HG02840 (cell line): ENCODE results near the gene SIGLEC10.

Experiments used
- ATAC-seq: cut with Tn5 transposase; IDR thresholded peaks from one replicate; pipeline ENCODE4 v1.9.1; 2021; ENCODE audit warnings: mild to moderate bottlenecking, moderate library complexity, moderate number of reproducible peaks; ENCODE audit not compliant: unreplicated experiment, low FRiP score

Gene SIGLEC10

GRCh38 chr19:51367565-51368365 lies 49.7 kb downstream of the SIGLEC10 start:
- peak; percentile 62 for ATAC-seq

DNA sequence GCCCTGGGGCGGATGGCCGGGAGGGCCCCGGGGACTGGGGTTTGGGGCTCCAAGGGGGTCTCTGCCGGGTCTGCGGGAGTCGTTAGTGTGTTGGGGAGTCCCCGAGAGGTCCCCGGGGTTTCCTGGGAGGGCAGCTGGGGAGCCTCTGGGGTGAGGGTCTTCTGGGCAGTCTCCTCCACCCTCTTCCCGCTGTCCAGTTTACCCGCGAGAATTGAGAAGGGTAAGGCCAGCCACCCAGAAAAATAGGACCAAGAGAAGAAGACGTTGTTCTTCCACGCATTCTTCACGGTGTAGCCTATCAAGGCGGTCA lies 50.2 kb downstream of the SIGLEC10 start:
- ATAC-seq, result no peak

DNA sequence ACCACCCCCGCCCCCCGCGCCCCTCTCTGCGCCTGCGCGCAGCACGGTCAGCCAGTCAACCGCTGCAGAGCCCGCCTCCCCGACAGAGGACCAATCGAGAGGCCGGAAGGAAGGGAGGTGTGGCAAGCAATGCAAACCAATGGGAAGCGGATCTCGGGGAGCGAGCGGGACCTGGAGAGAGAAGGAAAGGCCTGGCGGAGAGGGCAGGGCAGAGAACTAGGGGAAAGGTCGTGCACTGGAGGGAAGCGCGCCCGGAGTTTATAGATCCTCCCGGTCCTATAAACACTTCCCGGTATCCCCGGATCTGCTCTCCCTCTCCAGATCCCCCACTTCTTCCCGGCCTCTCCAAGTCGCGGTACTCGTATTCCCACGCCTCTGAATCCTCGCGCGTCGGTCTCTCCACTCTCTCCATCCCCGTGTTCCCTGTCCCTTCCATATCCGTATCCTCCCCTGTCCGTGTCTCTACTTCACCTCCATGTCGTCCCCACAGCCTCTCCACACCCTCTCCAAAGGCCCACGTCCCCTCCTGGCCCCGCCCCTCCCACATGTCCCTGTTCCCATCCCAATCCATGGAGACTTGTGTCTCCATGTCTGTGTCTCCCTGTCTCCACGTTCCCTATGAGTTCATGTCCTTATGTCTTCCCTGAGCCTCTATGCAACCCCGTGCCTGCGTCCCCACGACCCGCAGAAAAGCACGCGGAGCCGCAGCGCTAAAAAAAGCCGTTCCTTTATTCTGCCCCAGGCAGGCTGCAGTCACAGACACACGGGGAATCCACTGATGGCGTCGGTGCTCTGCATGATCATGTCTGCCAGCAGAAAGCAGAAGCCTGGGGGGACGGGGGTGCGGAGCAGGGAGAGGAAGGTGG lies 50.8 kb downstream of the SIGLEC10 start:
- ATAC-seq, result peak; percentile 58

GRCh38 chr19:51365965-51366388 lies 51.5 kb downstream of the SIGLEC10 start, which contains the start of gene ETFB:
Gene ETFB (minus strand): TSS chr19:51366388. CDS start chr19:51366326, 62 bp downstream.
- no peak for ATAC-seq

DNA sequence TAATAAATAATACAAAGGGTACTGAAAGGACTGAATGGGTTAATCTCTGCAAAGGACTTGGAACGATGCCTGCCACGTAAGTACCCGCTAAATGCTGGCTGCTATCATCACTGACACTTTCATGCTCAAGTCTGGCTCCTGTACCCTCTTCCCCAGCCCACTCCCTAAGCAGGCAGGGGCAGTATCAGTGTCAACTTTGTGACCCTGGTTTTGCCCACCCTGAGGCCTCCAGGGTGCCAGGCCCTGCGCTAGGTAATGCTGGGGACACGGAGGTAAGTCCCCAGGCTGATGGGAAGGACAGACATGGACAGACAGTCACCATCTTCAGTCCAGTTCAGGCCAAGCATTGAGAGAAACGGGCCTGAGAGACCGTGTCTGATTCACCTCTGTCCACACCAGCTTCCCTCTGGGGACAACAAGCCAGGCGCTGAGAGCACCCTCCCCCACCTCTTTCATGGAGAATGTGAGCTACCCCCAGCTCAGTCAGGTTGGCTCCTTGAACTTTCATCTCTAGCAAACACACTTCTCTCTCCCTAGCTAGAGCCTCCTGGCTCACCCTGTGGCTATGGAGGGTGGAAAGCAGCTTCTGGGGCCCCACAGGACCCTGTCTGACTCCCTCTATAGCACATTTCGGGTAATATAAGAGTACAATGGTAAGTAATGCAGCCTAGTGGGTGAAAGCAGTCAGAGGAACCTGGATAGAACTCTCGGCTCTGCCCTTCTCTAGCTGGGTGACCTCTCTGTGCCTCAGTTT lies 52.1 kb downstream of the SIGLEC10 start:
- no peak for ATAC-seq

- no peak for ATAC-seq
These were observed 53.0 kb downstream of the SIGLEC10 start for GRCh38 chr19:51364200-51365106.

- ATAC-seq, result no peak
These were observed 56.2 kb downstream of the SIGLEC10 start for GRCh38 chr19:51361239-51361638.
